HG02981 (cell line): ENCODE measurements around the gene PLCB2.

ENCODE experiments used
- ATAC-seq: cut with Tn5 transposase; IDR thresholded peaks from one replicate; pipeline ENCODE4 v1.9.1; 2021; ENCODE audit warnings: mild to moderate bottlenecking, moderate library complexity; ENCODE audit not compliant: unreplicated experiment

The PLCB2 gene

GRCh38 chr15:40342416-40343320 is 34.9 kb upstream of the PLCB2 start:
- no peak for ATAC-seq

DNA sequence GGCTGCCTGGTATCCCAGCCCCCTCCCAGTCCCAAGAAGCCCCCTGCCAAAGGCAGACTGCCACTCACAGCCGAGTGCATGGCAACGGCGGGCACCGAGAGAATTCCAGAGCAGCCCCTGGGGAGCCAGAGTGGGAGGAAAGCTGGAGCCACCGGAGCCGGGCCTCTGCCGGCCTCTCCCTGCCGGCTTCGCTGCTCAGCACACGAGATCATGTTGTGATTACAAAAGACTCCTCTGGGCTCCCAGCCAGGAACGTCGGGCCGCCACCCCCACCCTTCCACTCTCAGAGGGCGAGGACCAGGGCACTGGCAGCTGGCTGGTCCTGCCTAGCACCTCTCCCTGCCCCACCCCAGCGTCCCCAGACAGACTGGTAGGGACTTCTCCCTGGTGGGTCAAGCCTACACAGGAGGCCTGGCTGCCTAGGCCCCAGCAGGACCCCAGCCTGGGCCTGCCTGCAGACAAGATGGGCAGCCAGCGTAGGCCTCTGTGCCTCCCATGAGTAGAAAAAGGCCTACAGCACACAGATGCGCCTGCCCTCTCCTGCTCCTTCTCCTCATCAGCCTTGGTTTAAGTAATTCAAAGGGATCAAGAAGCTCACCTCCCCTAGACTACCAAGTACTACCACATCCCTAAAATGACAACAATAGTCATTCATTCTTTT is 33.1 kb upstream of the PLCB2 start, which contains the start of gene CCDC9B:
Gene CCDC9B, minus strand, starts transcription at position 200 of the 661 bp plus-strand sequence. Its CDS starts 120 bp downstream, at position 80.
- ATAC-seq = no peak

DNA sequence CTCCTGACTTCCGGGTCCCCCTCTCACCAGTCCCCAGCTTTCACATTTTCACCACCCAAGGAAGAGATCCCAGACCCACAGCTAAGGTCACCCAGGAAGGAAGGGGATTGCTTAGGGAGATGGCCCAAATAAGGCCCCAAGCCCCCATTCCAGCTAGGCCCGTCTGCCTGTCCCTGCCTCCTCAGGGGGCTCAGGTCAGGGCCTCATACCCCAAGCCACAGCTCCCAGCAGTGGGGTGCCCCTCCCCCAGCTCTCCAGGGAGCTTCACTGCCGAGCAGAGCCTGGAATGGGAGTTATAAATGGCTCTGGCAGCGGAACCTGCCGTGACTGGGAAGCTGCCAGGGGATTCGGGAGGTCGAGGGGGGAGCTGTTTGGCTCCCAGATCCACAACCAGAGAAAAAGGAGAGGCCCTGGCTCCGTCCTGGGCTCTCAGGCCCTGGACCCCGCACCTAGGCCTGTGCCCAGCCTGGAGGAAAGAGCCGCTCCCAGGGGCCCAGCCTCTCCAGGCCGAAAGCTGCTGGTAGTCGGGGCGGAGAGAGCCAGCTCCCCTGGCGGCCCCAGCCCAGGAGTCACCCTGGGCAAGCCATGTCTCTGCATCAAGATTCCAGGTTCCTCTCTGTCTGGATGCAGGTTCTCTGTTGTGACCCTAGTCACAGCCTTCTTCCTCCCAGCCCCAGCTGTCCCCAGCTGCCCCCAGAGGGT is 32.5 kb upstream of the PLCB2 start:
- ATAC-seq = no peak

DNA sequence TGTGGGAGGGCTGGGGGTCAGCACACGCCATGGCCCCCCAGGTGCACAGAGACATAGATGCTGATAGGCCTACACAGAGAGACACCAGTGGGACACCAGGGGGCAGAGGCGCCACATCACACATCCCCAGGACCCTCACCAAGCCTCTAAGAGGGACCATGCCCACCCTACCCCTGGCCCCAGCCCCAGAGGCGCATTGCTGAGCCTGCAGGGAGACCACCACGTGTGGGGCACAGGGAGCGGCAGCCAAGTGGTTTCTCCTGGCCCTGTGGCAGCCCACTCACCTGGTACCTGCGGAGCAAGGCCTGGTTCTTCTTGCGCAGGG is 31.8 kb upstream of the PLCB2 start:
- no peak for ATAC-seq

DNA sequence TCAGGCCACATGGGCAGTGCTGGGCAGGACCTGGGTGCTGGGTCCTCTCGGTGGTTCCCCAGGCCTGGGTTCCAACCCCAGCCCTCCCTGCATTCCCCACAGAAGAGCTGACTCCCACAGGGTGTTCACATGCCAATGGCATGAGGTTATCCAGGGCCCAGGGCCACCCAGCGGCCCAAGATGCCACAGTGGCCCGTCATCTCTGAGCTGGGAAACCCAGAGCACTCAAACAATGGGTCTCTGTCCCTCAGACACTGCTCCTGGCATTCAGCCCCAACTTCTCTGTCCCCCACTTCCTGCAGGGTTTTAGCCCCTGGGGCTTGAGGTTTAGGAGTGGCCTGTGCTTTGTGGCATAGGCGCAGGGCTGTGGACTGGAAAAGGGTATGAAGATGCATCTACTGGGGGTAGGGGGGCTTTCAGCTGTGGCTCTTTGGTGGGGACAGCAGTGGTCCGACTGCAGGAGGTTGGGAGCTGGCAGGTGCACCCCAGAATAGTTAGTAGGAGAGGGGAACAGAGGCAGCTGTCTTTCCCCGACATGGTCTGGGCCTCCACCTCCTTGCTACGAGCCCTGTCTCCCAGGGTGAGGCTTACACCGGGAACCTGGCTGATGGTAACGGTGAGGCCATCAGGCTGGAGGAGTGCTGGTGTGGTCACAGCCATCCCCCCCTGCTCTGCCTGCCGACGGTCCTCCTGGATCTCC is 31.3 kb upstream of the PLCB2 start:
- no peak for ATAC-seq

DNA sequence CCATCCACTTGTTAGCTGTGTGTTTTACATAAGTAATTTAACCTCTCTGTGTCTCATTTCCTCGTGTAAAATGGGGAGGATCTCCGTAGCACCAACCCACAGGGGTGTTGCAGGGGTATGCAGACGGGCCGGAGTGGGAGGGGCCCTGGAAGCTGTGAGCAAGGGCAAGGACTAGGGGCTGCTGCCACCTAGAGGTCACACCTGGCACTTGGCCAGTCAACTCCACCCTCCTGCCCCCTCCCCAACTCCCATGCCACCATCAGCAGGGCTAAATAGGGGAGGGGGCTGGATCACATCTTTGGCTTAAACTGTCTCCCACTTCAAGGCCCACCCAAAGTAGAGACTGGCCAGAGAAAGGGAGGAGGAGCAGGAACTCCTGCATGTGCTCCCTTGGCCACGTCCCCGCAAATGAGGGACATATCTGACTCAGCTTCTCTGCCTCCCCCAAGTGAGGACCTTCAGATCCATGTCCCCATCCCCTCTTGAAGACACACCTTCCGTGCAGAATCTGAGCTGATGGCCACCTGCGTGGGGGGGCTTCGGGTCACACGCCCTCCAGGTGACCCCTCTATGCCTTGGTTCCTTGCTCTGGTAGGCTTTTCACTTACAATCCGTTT is 30.4 kb upstream of the PLCB2 start:
- no peak for ATAC-seq

DNA sequence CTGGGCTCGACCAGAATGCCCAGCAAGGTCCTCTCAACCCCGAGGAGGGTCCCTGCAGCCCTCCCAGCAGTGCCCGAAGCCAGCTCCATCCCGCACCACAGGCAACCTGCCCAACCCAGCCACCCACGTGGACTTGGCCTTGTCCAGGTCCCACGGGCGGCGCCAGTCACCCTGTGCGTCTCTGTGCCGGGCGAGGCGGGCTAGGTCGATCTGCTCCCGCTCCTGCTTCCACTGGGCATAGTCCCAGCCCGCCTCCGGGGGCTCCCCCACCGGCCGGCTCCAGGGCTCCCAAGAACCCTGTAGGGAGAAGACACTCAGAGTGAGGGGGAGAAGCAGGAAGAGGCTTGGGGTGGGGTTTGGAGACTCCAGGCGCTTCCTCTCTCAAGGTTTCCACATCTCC is 29.9 kb upstream of the PLCB2 start:
- ATAC-seq = no peak

- ATAC-seq = no peak
Observed at GRCh38 chr15:40336744-40337122, 29.0 kb upstream of the PLCB2 start.

GRCh38 chr15:40335938-40336743 is 28.4 kb upstream of the PLCB2 start:
- no peak for ATAC-seq

DNA sequence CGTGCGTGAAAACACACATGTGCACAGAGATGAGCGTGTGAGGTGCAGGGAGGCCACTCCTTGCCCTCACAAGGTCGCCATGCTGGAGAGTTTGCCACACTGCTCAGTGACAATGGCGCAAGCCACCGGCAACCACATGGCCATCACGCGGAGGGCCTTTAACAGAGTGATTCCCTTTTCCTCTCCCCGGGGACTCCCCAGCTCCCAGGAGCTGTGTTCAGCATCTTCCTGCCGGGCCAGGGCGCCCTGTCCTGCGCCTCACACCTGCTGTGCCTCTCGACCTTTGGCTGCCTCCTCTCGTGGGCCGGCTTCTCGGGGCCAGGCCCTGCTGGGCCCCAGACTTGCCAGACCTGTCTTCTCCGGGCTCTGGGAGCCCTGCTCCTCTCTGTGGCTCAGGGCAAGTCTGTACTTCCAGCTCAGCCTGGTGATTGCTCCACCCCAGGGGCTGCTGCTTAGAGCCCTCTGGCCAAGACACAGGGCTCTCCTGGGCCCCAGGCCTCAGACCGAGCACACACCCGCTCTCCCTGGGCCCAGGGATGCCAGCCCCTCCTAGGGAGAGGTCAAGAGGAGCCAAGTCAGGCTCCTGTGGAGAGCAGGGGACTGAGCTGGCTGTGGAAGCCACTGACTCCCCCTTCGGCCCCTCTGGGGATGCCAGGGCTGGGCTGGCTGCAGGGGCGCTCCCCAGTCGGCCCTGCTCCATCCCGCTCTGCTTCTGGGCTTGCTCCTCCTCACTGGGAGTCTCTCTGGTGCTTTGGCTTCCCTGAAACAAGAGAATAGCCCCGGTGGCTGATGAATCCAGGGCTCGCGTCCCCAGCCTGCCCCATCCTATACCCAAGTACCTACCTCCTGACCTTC is 27.4 kb upstream of the PLCB2 start:
- no peak for ATAC-seq

DNA sequence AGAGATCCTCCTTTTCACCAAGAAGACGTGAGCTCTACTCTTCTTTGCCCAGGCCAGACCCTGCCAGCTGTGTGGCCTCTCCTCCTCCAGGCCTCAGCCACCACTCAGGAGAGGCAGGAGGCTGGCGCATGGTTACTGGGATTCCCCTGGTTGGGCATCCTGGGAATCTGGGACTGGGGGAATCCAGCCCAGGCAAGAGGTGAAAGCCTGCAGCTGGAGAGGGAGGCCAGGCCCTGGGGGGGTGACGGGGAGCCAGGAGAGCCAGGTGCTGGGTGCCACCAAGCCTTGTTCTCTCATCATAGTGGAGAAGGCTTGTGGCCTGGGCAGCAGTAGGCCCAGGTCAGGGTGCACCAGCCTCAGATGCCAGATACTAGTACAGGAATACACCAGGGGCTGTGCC is 26.8 kb upstream of the PLCB2 start:
- ATAC-seq = no peak

DNA sequence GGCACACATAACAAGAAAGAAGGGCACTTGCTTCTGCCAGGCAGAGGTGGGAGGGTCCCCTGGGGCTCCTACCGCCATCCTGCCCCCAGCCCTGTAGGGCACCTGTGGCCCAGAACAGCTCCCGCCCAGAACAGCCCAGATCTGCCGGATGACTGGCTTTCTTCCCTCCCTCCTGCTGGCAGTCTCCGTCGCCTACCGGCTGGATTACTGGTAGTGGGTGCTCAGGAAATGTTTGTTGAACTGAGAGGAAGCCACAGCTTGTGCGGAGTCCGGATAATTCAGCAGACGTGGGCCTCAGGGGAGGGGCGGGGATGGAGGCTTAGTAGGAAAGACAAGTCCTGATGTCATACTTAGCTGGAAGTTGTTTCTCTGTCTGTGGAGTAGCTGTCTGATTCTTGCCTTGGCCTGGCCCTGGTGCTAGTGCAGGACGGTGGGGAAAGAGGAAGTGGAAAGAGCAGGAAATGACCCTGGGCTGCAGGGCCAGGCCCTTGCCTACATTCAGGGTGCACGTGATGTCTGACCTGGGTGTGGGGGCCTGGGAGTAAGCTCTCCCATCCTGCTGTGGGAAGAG is 26.3 kb upstream of the PLCB2 start:
- no peak for ATAC-seq

GRCh38 chr15:40332113-40332781 is 24.5 kb upstream of the PLCB2 start:
- no peak for ATAC-seq

GRCh38 chr15:40331637-40332036 is 23.9 kb upstream of the PLCB2 start:
- ATAC-seq = no peak

- ATAC-seq = no peak
Observed at GRCh38 chr15:40331026-40331425, 23.3 kb upstream of the PLCB2 start.

DNA sequence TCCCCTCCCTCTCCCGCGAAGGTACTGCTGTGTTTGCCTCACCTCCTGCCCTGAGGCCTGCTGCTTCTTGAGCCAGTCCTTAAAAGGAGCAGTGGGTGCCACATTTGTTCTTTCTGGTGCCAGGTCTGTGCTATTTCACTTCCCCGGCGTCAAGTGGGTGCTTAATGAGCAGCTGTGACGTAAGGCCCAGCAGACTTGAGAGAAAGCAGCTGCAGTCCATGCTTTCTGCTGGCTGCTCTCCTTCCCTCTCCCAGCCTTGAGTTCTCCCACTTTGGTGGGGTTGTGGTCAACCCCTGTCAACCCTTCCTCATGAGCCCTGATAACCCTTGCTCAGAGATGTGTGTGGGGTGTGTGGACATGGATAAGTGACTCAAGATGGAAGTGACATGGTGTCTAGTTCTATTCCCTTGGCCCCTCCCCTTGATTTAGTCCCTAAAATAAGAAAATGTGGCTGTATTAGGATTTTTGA is 22.7 kb upstream of the PLCB2 start:
- ATAC-seq = no peak

- no peak for ATAC-seq
Observed at GRCh38 chr15:40329804-40330203, 22.1 kb upstream of the PLCB2 start.

DNA sequence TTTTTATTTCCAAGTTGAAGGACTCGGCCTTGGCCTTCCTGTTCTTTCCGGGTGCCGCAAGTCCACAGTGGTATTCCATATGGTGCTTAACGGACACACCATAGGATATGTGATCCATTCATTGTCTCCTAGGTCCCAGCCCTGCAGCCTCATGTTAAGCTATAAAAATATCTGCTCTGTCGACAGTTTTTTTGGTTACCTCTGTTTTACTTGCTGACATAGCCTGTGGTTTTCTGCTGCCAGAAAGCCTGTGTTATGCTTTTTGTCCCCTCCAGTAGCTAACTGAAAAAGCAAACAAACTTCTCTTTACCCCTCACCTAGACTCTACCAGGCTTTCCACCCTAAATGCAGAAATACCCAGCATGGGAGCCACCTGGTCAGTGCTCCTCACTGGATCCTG is 21.0 kb upstream of the PLCB2 start:
- no peak for ATAC-seq
